ENCODE measurements around the gene ZNF445. TPM values are rescaled to one million over a fixed set of nuclear protein-coding genes. Genes with fewer than 3 reads are reported as not detected.

The ZNF445 gene
- 1.9 to 3.4 TPM (median 2.6 TPM) in 5 replicates for total RNA-seq (2022; extraction: Qiagen RNA extraction)

GRCh38 chr3:44477312-44478030 is at the start of gene ZNF445:
ZNF445 (minus strand) TSS chr3:44477670; CDS start chr3:44455549, 22,121 bp downstream.

Other genes with a start within 250 kb of the ZNF445 start
- not detected in 5 replicates for gene TOPAZ1, start 235.8 kb downstream of the ZNF445 start, total RNA-seq (2022; extraction: Qiagen RNA extraction)
- gene TCAIM, start 138.9 kb downstream of the ZNF445 start, total RNA-seq (2022; extraction: Qiagen RNA extraction): 6.7 to 9.2 TPM (median 7.7 TPM) in 5 replicates
- gene ZKSCAN7, start 77.5 kb upstream of the ZNF445 start, total RNA-seq (2022; extraction: Qiagen RNA extraction): not detected in 5 replicates
- gene ZNF660, start 107.3 kb upstream of the ZNF445 start, total RNA-seq (2022; extraction: Qiagen RNA extraction): not detected in 5 replicates
- 1.3 to 2.5 TPM (median 1.8 TPM) in 5 replicates for gene ZNF197, start 147.4 kb upstream of the ZNF445 start, total RNA-seq (2022; extraction: Qiagen RNA extraction)
- 5.0 to 6.4 TPM (median 5.4 TPM) in 5 replicates for gene ZNF35, start 171.1 kb upstream of the ZNF445 start, total RNA-seq (2022; extraction: Qiagen RNA extraction)
- gene ZNF502, start 235.0 kb upstream of the ZNF445 start, total RNA-seq (2022; extraction: Qiagen RNA extraction): 1.5 to 2.3 TPM (median 1.6 TPM) in 5 replicates

All from A549 treated with Hydrocortisone at 1 μM for 4 hours (cell line).